Adrenal gland (tissue), 5 donors: ENCODE measurements around the gene SORL1-AS1.

Experiments used
- CTCF ChIP-seq, 6 experiments: fragments of 450-650 bp in 4 of 6; fragments of 200-600 bp in 2 of 6; sonication (generic) in 1 of 6; IDR thresholded peaks; 1 replicate in 5 of 6; 2 replicates in 1 of 6; pipeline versions ENCODE4 v1.5.1 to v1.8.0; 2016 to 2021; ENCODE audit warnings: antibody characterized with exemption in 6 of 6, mild to moderate bottlenecking in 2 of 6, moderate library complexity in 1 of 6
- POLR2A ChIP-seq, 2 donors: fragments of 450-650 bp; IDR thresholded peaks; one replicate each; pipeline ENCODE4 v1.6.1; 2017; ENCODE audit warnings: antibody characterized with exemption in 2 of 2, mild to moderate bottlenecking in 2 of 2, moderate library complexity in 1 of 2
- donor health status: DM: no; HTN: no; CAD: no.

GRCh38 chr11:121444526-121444925 is 8.2 kb downstream of the SORL1-AS1 start:
- TF ChIP-seq CTCF (IDR thresholded peaks at IDR 0.05) (no peak), POLR2A (IDR thresholded peaks at IDR 0.05) (no peak)
